Ishikawa (cell line): ENCODE data around the gene DOCK1.

Experiments used
- CREB1 ChIP-seq: IDR thresholded peaks from 2 replicates; pipeline ENCODE4 v1.6.1; 2012; ENCODE audit warnings: low read depth
- EGR1 ChIP-seq: IDR thresholded peaks from 2 replicates; pipeline ENCODE4 v1.6.1; 2012
- EP300 ChIP-seq: IDR thresholded peaks from 2 replicates; pipeline ENCODE4 v1.6.1; 2012; ENCODE audit warnings: borderline replicate concordance
- FOXM1 ChIP-seq: IDR thresholded peaks from 2 replicates; pipeline ENCODE4 v1.6.1; 2012; ENCODE audit warnings: low read depth, borderline replicate concordance
- MAX ChIP-seq: IDR thresholded peaks from 2 replicates; pipeline ENCODE4 v1.6.1; 2012
- NFIC ChIP-seq: IDR thresholded peaks from 2 replicates; pipeline ENCODE4 v1.6.1; 2012
- RAD21 ChIP-seq: IDR thresholded peaks from 2 replicates; pipeline ENCODE4 v1.6.1; 2012; ENCODE audit warnings: low read depth
- REST ChIP-seq: IDR thresholded peaks from 2 replicates; pipeline ENCODE4 v1.6.1; 2012; ENCODE audit warnings: low read depth, mild to moderate bottlenecking
- YY1 ChIP-seq: IDR thresholded peaks from 2 replicates; pipeline ENCODE4 v1.6.1; 2012; ENCODE audit warnings: low read depth
- ZBTB7A ChIP-seq: IDR thresholded peaks from 2 replicates; pipeline ENCODE4 v1.6.1; 2012; ENCODE audit warnings: low read depth

GRCh38 chr10:127017541-127018297 is 112.5 kb downstream of the DOCK1 start:
- TF ChIP-seq CREB1, result no peak
- no peak for TF ChIP-seq NFIC
- no peak for TF ChIP-seq ZBTB7A
- no peak for TF ChIP-seq EP300
- no peak for TF ChIP-seq RAD21
- TF ChIP-seq REST, result no peak
- no peak for TF ChIP-seq EGR1
- no peak for TF ChIP-seq YY1
- TF ChIP-seq FOXM1, result no peak
- TF ChIP-seq MAX, result no peak
